GM12872 (cell line): Measurements from ENCODE around the gene SORCS2.

Experiments used
- TF ChIP-seq, protein P1 (sequence below): IDR thresholded peaks from 3 replicates; pipeline ENCODE4 v1.5.1; 2011; ENCODE audit warnings: low read depth, mild to moderate bottlenecking, low read length, moderate library complexity; ENCODE audit not compliant: insufficient read depth

The SORCS2 gene

DNA sequence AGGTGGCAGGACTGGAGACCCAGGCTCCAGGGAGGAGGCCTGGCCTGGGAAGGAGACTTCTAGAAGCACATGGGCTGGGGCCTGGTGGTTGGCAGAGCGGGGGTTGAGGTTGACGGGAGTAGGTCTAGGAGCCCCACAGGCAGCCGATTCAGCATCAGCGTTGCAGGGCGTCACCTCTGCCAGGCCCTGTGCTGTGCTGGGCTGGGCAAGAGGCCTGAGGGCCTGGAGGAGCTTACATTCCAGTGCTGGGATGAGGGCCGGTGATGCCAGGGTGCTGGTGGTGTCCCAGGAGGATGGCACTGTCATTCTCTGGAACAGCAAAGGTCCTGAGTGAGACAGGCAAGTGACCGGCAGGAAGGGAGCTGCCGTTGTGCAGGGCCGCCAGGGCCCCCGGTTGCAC lies 76.6 kb downstream of the SORCS2 start:
- TF ChIP-seq, protein P1, sequence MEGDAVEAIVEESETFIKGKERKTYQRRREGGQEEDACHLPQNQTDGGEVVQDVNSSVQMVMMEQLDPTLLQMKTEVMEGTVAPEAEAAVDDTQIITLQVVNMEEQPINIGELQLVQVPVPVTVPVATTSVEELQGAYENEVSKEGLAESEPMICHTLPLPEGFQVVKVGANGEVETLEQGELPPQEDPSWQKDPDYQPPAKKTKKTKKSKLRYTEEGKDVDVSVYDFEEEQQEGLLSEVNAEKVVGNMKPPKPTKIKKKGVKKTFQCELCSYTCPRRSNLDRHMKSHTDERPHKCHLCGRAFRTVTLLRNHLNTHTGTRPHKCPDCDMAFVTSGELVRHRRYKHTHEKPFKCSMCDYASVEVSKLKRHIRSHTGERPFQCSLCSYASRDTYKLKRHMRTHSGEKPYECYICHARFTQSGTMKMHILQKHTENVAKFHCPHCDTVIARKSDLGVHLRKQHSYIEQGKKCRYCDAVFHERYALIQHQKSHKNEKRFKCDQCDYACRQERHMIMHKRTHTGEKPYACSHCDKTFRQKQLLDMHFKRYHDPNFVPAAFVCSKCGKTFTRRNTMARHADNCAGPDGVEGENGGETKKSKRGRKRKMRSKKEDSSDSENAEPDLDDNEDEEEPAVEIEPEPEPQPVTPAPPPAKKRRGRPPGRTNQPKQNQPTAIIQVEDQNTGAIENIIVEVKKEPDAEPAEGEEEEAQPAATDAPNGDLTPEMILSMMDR, result no peak

DNA sequence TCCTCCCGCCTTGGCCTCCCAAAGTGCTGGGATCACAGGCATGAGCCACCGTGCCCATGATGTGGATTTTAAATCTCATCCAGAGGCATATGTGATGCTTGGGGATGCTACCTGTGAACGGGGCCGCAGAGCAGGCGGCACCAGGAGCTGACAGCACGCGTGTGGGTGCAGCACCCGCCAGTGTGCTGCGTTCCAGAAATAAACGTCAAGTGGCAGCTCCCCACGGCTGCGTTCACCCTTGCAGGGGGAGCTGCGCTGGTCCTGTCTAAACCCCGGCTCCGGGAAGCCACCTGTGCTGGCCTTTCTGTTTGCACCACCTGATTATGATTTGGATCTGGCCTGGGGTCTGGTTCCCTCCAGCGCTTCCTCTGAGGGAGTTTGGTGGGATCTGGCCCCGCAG lies 77.8 kb downstream of the SORCS2 start:
- TF ChIP-seq, protein P1, result no peak

DNA sequence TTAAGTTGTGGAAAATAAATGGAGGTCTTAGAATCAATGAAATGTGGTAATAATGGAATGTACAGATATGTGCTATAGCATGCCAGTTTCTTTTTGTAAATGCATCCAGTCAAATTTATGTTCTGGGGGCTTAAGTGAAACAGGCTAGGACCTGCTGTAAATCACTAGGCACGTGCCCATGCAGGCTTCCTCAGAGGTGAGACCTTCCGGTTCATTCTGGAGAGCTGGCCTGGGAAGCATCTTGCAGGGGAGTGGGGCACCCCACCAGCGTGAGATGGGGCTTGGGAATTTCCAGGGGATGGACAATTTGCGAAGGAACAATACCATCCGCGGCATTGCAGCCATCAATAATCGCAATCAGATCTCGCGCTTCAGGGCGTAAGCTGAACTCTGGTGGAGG lies 80.1 kb downstream of the SORCS2 start:
- TF ChIP-seq, protein P1, result no peak

DNA sequence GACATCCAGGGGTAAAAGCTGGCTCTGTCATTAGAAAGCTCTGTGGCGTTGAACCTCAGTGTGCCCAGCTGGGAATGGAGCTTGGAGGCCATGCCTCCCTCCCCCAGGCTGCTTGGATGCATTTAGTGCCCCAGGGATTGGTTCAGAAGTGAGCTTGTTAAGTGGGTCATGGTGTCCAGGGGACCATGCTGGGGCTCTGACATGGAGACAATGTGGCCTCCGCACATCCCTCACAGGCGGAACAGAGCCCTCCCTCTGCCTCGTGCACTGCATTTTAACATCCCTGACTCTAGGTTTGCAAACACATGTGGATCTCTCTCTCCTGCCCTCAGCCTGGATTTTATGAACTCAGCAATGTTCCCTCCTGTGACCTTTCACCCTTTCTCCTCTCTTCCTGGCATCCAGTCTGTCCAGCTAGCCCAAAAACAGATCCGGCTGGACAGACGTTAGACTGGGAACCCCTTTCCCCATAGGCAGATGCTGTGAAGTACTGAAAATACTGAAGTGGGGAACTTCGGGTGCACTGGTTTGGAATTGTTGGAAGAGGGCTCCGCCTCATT lies 81.5 kb downstream of the SORCS2 start:
- TF ChIP-seq, protein P1, result no peak

DNA sequence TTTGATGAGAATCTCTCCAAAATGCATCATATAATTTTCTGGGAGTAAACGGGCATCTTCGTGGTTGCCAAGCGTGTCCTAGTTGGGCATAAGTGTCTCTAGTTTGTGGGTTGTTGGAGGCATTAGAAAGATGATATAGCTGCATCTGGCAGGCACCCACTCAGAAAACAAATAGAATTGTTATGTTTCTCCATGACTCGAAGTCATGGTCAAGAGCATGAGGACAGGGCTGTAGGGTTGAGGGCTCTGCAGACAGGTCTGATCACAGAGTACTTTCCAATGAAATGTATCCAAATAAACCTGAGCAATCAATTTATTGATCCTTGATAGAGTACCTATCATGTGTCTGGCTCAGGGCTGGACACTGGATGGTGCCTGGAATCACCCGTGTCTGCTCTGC lies 82.7 kb downstream of the SORCS2 start:
- TF ChIP-seq, protein P1, result no peak

DNA sequence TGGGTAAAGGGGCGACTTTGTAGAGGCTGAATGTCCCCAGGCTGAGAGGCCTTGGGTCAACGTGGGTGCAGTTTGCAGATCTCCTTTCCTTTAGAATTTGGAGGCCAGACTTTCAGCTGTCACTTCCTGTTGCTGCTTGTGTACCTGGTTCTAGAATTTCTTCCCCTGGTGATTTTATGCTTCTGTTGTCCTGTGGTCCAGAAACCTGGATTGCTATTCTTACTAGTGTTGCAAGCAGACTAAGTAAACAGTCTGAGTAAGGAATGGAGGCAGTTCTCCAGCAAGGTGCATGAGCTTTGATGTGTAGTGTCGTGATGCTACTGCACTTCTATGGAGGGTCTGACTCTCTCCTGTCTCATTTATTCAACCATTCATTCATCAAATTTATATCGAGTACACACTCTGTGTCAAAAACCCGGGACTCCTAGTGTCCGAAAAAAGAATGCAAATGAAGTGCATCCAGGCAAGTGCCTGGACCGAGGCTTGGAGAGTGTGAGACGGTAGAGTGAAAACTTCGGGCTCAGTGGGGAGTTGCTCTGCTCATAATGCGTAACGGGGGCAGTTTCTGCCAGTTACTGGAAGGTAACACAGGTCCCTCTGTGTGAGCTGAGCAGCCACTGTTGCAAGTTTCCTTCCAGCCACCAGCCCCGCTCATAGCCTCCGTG lies 83.3 kb downstream of the SORCS2 start:
- TF ChIP-seq, protein P1, result no peak

DNA sequence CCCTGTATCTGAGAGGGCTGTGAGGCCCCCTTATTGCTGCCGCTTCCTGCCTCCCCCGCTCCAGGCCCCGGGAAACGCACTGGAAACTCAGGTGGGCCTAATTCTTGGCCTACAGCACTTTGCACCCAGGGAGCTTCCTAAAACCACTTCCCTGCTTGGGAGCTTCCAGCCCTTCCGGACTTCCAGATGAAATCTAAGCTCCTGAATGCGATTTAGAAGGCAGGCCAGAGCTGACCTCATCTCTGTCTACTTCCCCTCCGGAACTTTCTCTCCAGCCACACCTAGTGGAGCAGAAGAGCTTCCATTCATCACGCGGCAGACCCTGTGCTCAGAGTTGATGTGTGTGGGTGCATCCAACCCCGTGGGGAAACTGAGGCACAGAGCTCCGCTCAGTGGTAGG lies 84.2 kb downstream of the SORCS2 start:
- TF ChIP-seq, protein P1, result no peak
